ENCODE measurements around the gene NRG2.

The NRG2 gene

DNA sequence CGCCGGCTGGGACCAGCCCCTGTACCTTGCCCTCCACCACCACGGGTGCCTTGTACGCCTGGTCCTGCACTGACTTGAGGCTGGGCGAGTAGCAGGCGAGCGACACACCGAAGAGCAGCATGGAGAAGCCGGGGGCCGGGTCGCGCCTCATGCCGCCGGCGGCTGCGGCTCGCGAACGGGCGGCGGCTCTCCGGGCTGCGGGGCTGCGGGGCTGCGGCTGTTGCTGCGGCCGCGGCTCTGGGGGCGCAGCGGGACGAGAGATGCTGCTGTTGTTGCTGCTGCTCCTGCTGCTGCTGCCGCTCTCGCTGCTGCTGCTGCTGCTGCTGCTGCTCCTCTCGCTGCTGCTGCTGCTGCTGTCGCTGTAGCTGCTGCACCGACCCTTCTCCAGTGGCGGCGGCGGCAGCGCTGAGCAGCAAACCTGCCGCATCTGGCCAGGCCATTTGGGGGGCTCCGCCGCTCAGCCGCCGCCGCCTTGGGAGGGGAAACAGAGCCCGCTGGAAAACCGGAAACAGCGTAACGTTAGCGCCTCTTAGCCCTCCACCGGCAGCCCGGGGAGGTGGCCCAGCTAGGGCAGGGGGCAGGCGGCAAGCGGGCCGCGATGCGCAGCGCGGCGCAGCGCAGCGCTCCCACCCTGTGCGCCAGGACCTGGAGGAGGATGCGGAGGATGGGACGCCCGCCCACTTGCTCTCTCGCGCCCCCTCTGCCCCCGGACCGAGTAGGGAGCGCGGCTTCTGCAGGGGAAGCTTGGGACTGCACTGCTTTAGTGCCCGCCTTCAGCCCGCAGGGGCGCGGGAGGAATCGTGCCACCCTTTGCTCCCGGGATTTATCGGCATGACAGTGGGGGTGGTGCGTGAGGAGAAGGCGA, at the start of gene NRG2:
NRG2 (minus strand) TSS at position 657 of the 865 bp plus-strand sequence.
- DNase-seq (ENCODE audit: low read depth): no peak

DNA sequence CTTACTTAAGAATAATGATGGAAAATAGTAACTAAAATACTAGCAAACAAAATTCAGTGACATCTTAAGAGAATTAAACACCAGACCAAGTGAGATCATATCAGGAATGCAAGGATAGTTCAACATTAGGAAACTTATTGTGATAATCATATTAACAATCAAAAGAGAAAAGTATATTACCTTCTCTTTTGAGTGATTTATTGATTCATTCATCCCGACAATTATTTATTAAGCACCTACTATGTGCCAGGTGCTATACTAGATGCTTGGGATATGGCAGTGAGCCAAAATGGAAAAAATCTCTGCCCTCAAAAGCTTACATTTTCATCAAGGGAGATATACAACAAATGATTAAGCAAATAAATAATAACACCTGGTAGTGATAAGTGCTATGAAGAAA, 47.2 kb upstream of the NRG2 start:
- no peak for DNase-seq (ENCODE audit: low read depth)

DNA sequence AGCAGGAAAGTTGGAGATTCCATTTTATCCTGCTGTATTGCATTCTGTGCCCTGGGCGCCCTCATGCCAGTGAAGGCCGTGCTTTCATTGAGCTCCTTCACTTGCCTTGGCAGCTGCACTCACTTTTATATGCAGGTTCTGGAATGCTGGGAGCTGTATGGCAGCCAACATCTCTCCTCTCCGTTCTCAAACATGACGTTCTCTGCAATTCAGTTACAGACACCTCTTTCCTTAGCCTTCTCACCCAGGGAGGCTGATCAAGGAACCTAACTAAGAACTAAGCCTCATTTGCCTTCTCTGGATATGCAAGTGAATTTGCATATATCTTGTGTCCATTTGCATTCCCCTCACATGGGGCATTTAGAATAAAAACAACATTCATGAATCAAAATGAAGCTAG, 41.4 kb upstream of the NRG2 start:
- no peak for DNase-seq (ENCODE audit: low read depth)

DNA sequence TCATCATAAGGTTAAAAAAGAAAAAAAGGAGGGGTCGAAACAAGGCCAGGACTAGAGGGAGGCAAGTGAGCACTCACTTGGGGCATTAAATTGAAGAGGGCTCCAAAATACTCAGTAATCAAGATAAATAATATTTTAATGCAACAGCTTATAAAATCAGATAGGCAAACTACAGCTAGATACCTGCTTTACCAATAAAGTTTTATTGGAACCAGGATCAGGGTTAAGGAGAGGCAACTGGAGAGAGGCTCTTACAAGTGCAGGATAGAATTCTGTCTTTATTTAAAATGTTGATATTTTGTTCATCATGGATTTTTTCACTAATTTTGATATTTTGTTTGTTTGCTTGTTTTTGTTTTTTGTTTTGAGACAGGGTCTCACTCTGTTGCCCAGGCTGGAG, 40.6 kb upstream of the NRG2 start:
- DNase-seq (ENCODE audit: low read depth): no peak

DNA sequence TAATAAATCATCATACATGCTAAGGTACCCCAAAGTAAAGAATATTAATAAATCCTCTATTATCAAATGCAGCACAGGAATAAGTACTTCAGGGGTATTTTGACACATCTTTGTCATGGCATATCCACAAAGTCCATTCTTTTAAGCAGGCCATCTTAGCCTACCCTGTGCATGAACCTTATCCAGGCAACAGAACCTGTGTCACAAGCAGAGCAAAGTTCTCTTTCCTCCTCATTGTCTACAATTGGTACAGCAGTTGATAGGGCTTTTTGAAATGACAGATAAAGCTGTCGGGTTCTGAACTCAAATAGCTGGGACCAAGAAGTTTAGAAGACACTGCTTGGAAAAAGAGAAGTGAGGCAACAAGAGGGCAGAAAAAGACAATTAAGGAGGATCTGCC, 40.0 kb upstream of the NRG2 start:
- no peak for DNase-seq (ENCODE audit: low read depth)

DNA sequence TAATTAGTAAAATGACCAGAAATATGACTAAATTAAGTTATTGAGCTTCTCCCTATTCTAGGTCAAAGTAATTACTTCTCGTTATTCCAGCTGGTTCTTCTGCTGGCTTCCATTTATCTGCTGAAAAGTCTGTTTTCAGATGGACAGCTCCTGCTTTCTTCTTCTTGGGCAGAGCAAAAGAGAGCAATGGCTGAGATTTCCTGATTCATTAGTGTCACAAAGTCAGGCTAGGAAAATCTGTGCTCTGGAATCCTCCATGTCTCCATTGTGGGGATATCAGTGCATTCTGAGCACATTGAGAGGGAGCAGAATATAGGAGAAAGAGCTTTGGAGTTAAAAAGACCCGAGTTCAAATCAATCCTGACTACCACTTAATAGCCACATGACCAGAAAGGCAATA, 33.7 kb upstream of the NRG2 start:
- no peak for DNase-seq (ENCODE audit: low read depth)

DNA sequence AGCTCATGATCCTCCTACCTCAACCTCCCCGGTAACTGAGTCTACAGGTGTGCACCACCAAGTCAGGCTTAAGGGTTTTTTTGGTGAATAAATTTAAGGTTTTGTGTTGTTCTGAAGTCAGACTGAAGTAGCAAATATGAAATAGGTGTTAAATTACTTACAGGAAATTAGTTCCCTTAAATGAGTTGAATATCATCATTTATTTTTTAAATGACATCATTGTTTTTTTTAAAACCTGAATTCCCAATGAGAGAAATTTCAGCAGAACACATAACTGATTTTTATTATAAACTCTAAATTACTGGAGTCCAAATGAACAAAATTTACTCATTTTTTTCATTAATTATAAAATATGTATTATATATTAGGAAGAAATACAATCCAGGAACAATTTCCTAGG, 33.0 kb upstream of the NRG2 start:
- no peak for DNase-seq (ENCODE audit: low read depth)

DNA sequence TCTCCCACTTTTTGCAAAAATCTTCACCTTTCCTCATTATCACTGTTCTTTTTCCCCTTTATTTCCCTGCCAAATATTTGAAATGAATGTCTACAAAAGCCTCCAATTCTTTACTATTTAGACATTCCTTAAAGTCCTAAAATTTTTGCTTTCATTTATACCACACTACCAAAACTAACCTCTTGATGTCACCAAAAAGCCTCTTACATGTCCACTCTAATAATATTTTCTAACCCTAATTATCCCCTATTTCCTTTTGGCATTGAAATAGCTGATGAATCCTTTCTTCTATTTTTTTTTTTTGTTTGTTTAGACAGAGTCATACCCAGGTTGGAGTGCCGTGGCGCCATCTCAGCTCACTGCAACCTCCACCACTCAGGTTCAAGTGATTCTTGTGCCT, 32.3 kb upstream of the NRG2 start:
- no peak for DNase-seq (ENCODE audit: low read depth)

DNA sequence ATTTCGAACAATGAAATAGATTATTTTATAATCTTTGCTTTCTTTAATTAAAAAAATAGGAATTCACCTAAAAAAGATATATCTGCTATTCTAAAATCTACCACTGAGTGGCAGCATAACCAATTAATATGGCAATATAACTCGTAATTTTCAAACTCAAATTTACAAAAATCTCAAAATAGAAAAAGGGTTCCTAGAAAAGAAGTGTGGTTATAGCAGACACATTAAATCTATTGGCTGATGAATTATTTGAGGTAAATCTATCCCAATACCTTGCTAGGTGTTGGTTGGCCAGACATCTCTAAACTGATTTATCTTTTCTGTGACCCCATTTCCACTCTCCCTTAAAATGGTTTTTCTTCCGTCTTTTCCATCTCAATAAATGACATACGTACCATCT, 30.2 kb upstream of the NRG2 start:
- DNase-seq (ENCODE audit: low read depth): no peak

DNA sequence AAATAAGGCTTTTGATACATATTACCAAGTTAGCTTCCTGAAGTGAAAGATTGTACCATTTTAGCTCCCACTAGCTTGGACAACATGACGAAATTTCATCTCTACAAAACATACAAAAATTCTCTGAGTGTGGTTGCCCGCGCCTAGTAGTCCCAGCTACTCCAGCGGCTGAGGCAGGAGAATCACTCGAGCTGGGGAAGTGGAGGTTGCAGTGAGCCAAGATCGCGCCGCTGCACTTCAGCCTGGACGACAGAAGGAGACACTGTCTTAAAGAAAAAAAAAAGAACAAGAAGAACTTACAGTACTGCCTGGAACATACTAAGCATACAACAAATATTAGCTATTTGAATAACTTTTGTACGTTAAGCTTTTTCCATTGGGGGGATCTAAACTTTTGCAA, 29.7 kb upstream of the NRG2 start:
- no peak for DNase-seq (ENCODE audit: low read depth)

DNA sequence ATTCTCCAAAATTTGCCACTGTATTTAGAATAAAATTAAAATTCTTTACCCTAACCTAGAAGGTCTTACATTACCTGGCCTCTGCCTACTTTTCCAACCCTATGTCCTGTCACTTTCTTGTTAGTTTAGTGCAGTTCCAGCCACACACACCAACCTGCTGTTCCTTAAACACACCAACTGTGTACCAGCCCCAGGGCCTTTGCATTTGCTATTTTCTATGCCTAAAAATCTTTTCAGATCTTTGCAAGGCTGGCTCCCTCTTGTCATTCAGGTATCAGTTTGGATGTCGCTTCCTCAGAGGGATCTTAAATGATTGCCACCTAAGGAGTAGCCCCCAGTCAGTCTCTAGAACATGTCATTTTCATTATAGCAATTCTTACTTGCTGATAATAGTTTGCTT, 17.7 kb upstream of the NRG2 start:
- no peak for DNase-seq (ENCODE audit: low read depth)

DNA sequence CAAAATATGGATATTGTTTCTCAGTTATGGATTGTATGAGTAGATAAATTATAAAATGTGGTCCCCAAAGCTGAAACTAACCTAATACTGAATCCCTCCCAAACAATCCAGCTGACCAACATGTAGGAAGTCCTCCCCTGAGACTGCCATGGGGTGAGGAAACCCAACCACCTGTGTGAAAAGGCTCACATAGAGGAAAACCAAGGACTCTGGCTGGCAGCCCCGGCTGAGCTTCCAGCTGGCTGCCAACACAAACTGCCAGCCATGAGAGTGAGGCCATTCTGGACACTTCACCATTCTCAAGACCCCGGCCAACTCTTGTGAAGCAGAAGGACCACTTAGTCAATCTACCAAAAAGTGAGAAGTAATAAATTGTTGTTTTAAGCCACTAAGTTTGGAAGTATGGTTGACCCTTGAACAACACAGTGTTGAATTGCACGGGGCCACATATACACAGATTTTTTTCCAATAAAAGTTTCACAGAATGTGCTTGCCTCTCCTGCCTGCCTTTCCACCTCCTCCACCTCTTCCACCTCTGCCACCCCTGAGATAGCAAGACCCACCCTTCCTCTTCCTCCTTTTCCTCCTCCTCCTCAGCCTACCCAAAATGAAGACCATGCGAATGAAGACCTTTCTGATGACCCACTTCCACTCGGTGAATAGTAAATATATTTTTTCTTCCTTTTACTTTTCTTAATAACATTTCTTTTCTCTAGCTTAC, 15.3 kb upstream of the NRG2 start:
- no peak for DNase-seq (ENCODE audit: low read depth)

DNA sequence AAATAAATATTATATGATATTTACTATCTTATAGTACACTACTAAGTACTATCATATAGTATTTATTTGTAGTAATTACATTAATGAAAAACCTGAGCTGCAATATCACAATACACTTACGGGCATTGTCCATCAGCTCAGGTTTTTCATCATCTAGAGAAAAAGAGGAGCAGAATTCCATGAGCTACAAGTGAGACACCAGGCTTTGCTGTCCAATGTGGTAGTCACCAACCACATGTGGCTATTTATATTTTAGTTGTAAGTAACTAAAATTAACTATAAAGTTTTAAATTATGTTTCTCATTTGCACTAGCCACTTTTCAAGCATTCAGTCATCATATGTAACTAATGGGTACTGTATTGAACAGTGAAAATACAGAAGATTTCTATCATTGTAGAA, 13.8 kb upstream of the NRG2 start:
- no peak for DNase-seq (ENCODE audit: low read depth)

DNA sequence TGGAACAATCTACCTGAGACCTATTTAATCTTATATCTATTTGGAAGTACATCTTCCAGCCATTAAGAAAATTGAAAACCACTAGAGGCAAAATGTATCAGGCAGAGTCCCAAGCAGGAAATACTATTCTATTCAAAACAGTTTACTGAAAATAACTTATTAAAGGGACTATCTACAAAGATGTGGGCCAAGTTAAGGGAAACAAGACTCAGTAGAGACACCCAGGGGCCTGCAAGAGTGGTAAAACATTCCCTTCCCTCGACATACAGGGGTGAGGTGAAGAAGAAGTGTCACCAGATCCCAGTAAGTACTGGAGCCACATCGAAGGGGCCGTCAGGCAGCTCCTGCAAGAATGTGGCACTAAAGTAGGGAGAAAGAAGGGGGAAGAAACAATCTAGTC, 12.1 kb upstream of the NRG2 start:
- no peak for DNase-seq (ENCODE audit: low read depth)

DNA sequence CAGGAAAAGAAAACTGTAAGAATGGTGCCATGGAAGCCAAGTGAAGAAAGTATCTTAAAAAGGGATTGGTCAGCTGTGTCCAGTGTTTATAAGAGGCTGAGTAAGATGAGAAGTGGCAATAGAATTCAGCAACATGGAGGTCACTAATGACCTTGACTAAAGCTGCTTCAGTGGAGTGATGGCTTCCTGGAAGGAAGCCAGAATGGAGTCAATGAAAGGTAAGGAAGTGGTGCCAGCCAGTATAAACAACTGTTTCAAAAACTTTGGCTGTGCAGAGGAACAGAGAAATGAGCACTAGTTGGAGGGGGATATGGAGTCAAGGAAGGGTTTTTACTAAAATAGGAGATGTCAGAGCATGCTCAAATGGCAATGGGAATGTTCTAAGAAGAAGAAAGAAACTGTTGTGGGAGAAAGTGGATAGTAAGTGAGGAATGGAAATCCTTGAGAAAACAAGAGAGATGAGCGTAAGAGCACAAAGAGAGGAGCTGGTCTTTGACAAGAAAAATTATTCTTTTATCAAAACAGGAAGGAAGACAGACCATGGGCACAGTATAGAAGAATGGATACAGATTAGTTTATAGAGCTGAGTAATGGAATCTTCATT, 11.1 kb upstream of the NRG2 start:
- DNase-seq (ENCODE audit: low read depth): no peak

DNA sequence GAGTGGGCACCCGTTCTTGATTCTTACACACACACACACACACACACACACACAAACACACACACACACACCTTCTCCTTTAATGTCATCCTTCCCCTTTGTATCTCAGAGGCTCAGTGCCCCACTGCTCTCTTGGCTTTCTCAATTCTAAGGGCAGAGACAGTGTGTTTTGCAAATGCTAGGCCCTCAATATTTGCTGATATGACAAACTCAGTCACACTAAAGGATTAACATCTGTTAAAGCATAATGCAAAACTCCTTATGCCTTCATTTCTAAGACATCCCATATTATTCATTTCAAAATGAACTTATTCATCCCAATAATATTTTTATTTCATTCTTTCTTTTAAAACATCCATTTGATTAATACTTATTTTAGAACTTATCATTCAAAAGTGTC, 8.9 kb upstream of the NRG2 start:
- no peak for DNase-seq (ENCODE audit: low read depth)

DNA sequence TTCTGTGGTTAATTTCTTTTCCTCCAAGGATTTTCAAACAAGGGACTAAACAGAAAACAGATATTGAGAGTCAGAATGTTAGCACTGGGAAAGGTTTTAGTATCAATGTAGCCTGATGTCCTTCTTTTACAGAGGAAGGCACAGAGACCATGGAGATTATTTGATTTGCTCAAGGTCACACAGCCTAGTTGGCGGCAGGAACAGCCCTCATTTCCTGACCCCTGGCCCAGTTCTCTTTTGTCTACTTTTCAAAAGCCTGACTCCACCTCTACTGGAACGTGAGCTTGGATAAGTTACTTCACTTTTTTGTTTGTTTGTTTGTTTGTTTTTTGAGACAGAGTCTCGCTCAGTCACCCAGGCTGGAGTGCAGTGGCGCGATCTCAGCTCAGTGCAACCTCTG, 6.6 kb upstream of the NRG2 start:
- DNase-seq (ENCODE audit: low read depth): no peak

DNA sequence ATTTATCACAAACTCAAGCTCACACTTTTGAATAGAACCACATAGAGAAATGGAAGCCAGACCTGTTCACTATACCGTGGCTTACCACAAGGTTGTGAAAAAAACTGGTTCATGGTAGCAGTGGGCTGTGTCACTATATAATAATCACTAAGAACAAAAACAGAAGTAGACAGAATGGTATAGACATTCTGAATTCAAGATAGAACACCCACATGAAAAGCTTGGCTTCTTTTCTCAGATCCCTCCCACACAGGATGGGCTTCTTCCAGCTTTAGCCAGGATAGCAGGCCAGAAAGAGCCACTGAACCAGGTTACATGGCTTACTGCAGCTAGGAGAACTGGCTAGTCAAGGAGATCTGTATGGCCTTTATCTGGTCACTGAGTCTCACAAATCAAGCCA, 6.1 kb upstream of the NRG2 start:
- no peak for DNase-seq (ENCODE audit: low read depth)

DNA sequence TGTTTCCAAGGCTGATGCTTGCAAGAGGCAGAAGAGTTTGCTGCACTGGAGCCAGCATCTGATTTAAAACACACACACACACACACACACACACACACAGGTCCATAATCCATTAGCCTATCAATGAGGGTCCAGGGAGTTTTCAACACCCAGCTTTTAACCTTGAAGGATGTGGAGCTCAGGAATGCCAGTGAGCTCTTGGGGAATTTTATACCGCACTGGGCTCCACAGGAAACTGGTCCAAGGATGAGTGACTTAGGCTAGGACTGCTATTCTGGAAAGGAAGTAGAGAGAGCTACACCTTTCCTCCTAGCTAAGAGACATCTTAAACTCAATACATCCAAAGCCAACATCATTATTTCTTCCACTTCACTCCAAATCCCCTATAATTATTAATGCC, 942 bp upstream of the NRG2 start:
- no peak for DNase-seq (ENCODE audit: low read depth)

DNA sequence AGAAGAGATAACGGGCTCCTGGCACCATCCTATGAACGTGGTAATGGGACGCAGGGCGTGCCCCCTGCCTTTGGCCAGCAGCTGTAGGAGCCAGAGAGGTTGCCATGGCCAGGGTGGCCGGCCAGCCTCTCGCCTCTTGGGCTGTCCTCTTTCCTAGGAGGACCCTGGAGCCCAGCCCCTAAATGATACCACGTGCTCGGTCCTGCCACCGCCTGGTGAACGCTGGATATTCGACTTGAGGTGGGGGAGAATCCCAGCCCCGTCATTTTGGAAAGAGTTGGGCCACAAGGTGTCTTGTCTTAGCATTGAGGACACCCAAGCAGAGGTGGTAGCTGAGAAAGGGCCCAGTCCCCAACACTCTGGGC, 391 bp upstream of the NRG2 start:
- no peak for DNase-seq (ENCODE audit: low read depth)

DNA sequence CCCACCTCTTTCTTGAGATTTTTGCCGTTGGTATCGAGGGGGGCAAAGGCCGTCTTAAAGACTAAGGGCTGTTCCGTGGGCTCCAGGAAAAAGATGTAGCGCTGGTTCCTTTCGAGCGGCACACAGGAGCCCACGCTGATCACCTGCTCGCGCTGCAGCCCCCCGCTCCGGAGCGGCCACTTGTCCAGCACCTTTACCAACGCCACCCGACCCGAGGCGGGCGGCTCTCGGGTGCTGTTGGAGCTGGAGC, 781 bp downstream of the NRG2 start:
- no peak for DNase-seq (ENCODE audit: low read depth)

DNA sequence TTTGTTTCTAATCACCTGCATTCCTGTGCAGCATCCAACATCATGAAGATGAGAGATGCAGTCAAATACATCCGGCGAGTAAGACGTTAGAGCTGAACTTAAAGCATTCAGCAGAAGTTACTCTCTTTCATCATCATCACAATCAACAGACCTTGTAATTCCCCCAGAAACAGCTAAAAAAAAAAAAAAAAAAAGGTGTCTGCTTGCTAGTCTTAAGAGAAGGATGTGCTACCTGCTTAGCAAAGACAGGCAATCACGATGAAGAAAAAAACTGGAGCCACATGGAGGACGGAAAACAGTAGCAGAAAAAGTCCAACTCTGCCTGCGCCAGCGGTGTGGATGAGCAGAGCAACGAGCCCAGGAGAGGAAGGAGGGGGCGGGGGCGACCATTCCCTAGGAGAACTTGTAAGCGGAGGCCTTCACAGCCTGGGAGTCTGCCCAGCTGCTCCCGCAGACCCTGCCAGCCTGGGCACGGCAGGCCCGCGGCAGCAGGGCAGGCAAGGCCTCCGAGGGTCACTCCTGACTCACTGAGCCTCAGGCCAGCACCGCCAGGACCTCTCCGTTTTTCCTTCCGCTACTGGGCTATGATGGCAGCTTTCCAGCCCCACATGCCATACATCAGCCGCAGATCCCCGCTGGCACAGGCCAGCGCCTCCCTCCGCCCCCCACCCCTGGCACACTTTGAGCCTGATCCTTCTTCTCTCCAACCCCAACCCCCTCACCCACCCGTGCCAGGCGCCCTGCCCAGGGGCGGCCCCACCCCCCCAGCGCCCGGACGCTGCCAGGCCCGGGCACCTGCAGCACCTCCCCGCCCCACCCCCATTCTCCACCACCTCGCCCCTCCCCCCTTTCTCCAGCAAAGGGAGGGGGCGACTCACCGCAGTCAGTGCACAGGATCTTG, 1.4 kb downstream of the NRG2 start:
- no peak for DNase-seq (ENCODE audit: low read depth)

DNA sequence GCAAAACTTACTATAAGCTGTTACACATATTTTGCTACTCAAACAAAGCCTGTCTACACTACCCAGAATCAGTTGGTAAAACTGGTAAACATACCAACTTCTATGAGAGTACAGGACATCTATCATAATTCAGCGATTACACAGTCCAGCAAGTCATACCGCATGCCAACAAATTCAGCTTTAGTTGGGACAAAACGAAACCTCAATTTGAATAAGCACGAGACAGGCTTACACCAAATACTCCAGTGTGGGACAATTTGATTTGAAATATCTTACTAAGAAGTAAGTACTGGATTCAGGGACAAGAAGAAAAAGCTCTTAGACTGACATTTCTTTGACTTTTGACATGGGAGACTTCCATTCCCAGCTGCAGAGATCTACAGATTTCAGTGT, 2.0 kb downstream of the NRG2 start:
- DNase-seq (ENCODE audit: low read depth): no peak

Data from stimulated activated CD8-positive, alpha-beta memory T cell treated with anti-CD3 and anti-CD28 coated beads, Interleukin-7, amount 100 ng/mL, for 24 hours (primary cell).